A673 (cell line): ENCODE measurements around the gene CS.

Experiments used
- CTCF ChIP-seq: fragments of 300-800, 200-600 bp; sonication (generic); conservative IDR thresholded peaks from 2 replicates; pipeline ENCODE4 v1.5.1; 2017; ENCODE audit warnings: low read depth, mild to moderate bottlenecking, antibody characterized with exemption, low read length, moderate library complexity, mixed read lengths
- EZH2 ChIP-seq: fragments of 200-600 bp; sonication (generic); IDR thresholded peaks from 2 replicates; pipeline ENCODE4 v1.6.1; 2017; ENCODE audit warnings: borderline replicate concordance, low read depth, mild to moderate bottlenecking, mixed read lengths, antibody characterized with exemption, low read length; ENCODE audit not compliant: poor library complexity, severe bottlenecking

GRCh38 chr12:56223571-56224101 lies 76.5 kb downstream of the CS start:
- no peak for TF ChIP-seq CTCF
- TF ChIP-seq EZH2: no peak
